GM04504 (cell line): ENCODE results near the gene EEF1AKMT3.
"Not testable (repeated sequence)": the region's sequence is repeated elsewhere in the genome, so short reads cannot be mapped to it uniquely, and the experiment has no call there.

Experiments
- DNase-seq: peaks from one replicate; pipeline ENCODE4 v3.0.0-alpha.2; 2012; ENCODE audit warnings: low read depth

EEF1AKMT3 gene

DNA sequence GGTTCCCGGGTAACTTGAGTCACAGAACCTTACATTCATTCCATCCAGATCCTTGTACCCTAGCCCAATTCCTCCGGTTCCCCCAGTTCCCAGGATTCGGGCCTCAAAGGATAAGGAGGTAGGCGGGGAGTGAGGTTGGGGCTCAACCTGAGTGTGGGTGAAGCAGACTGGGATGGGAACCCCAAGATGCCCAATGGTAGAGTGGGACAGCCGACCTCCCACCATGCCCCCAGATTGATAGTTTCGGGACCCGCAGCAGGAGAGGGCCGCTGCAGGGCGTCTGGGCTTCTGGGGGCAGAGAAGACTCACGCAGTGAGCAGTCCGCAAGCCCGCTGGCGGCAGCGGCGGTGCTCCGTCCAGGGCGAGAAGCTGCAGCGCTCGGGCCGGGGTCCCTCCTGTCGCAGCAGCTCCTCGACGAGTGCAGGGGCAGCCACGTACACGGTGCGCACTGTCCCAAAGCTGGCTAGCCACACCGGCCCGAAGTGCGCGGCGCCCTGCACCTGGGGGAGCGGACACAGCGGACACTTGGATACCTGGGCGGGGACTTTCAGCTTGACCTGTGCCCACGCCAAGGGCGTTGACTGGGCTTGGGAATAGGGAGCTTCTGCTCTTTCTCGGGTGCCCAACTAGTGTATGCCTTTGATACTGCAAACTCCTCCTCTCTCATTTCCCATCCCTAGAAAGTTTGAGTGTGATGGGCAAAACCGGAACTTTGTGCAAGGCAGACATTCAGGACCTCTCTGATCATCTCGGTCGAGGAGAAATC is 6.5 kb upstream of the EEF1AKMT3 start:
- DNase-seq: no peak

DNA sequence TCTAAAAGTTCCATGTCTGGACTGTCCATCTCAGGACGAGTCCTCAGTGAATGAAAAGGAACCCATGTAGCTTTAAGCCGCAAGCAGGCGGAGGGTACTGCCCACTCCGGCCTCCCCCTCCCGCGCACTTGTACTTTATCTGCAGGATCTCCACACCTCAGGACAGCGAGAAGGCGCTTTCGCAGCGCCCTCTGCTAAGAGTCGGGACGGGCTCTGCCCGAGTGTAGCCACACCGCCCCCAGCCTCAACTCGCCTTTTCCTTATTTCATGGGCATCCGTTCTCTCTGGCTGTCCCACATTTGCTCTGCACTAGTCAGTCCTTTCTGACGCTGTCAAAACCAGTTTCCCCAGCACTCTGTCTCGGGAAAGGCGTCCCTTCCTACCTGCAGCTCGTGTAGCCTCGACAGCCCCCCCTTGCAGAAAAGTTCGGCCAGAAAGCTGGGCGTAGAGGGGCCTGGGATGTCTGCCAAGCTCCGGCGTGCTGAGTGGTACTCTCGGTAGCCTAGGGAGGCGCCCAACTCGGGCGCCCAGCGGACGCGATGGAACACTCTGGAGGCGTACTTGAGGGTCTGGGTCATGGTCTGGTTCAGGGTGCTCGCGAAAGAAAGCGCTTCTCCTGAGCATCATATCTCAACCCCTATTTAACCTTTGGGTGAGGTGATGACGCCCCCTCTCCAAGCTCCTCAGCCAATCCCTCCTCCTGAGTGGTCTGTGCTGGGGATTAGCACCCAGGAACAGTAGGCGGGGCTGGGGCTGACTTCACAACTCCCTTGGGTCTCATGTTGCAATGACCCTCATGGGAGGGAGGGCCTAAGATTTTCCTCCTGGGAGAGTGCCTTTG is 5.7 kb upstream of the EEF1AKMT3 start, which contains the start of gene CYP27B1:
TSS of gene CYP27B1 (minus strand) at position 615 of the 841 bp plus-strand sequence. CDS start at position 578, 37 bp downstream.
- DNase-seq: no peak

GRCh38 chr12:57767305-57767698 is 5.1 kb upstream of the EEF1AKMT3 start:
- no peak for DNase-seq

GRCh38 chr12:57767876-57768275 is 4.5 kb upstream of the EEF1AKMT3 start:
- DNase-seq: no peak

DNA sequence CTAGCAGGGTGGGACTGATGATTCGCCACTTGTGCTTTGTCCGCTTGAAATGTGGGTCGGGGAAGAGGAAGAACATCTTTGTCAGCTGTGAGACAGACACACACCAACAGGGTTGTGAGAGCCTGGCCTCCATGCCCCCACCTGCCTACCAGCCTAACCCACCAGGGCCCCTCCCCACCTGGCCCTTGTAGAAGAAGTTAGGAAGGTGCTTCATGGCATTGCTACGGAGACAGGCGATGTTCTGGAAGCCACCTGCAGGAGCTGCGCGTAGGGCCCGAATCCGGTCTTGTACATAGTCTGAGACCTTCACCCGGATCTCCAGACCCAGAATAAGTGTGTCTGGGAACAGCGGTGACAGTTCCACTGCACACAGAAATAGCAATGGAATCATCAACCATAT is 2.8 kb upstream of the EEF1AKMT3 start:
- no peak for DNase-seq

DNA sequence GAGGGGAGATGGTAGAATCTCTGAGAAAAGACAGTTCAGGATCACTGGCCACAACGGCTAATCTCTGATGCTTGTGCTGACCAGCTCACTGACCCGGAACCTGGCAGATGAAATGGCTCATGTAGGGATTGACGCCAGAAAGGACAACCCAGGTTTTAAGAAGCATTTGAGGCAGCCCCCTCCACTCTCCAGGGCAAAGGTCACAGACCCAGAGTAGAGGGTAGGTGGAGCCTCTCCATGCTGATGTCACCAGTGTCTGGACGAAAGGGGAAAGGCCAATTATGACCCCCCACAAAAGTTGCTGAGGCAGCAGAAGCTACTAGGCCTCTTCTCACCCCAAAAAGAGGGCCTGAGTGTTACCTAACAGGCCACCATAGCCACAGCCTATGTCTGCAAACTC is 1.7 kb upstream of the EEF1AKMT3 start:
- DNase-seq: no peak

GRCh38 chr12:57771236-57771872 is 1.1 kb upstream of the EEF1AKMT3 start:
- DNase-seq: peak; percentile 76

- DNase-seq: peak; percentile 94
Observed at GRCh38 chr12:57771873-57772428, 463 bp upstream of the EEF1AKMT3 start, which contains the start of gene METTL1. Gene METTL1, minus strand, starts transcription at chr12:57772105. Its CDS starts 22 bp downstream, at chr12:57772083.

GRCh38 chr12:57774634-57775033 is 2.2 kb downstream of the EEF1AKMT3 start:
- not testable (repeated sequence) for DNase-seq

- no peak for DNase-seq
Observed at GRCh38 chr12:57775044-57775443, 2.6 kb downstream of the EEF1AKMT3 start.

DNA sequence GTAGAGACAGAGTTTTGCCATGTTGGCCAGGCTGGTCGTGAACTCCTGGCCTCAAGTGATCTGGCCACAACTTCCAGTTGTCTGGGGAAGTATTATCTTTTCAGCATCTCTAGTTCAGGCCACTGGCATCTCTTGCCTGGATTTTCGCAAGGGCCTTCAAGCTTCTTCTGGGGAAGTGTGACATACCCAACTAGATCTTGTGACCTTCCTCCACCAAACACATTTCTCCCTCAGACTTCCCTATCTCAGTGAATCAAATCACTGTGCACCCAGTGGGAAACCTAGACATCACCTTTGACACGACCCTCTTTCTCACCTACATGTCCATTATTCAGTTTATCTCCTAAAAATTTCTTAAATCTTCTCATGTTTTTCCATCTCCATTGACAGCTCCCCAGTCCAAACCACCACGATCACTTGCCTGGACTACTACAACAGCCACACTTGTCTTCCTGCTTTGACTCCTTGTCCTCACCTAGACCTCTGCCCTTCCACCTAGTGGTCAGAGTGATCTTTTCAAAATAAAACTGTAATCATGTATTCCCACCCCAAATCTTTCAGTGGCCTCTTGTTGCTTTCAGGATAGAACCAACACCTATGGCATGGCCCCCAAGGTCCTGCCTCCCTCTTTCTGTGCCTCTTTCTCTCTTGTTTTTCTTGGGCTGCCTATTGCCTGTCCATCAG is 3.3 kb downstream of the EEF1AKMT3 start:
- no peak for DNase-seq

- DNase-seq: no peak
Observed at GRCh38 chr12:57776247-57776587, 3.8 kb downstream of the EEF1AKMT3 start.

- DNase-seq: no peak
Observed at GRCh38 chr12:57777367-57777766, 5.0 kb downstream of the EEF1AKMT3 start.

DNA sequence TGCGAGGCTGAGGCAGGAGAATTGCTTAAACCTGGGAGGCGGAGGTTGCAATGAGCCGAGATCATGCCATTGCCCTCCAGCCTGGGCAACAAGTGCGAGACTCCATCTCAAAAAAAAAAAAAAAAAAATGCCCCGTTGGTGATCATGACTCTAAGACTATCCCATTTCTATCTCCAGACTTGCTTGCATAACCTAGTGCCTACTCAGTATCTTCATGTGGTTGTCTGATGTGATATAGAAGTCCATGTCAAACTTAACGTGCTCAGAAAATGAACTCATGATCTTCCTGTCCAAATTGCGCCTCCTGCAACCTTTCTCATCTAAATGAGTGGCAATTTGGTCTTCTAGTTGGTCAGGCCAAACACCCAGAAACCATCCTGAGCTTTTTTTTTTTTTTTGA is 5.5 kb downstream of the EEF1AKMT3 start:
- no peak for DNase-seq

GRCh38 chr12:57779736-57780135 is 7.3 kb downstream of the EEF1AKMT3 start:
- no peak for DNase-seq

DNA sequence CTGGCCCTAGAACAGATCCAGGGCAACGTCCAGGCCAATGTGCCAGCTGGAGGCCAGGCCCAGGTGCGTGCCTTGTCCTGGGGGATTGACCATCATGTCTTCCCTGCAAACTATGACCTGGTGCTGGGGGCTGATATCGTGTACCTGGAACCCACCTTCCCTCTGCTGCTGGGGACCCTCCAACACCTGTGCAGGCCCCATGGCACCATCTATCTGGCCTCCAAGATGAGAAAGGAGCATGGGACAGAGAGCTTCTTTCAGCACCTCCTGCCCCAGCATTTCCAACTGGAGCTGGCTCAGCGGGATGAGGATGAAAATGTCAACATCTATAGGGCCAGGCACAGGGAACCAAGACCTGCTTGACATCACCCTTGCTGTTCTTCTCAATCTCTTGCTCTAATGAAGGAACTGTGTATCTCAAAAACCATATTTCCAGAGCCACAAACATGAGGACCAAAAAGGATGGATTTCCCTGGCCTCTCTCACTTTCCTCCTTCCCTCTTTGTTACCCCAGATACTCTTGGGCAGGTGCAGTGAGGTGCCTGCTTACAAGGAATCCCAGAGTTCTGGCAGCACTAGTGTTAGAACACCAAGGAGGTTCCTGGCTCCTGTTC is 8.0 kb downstream of the EEF1AKMT3 start:
- DNase-seq: no peak

- no peak for DNase-seq
Observed at GRCh38 chr12:57781244-57781643, 8.8 kb downstream of the EEF1AKMT3 start.

- no peak for DNase-seq
Observed at GRCh38 chr12:57781801-57782200, 9.4 kb downstream of the EEF1AKMT3 start.

DNA sequence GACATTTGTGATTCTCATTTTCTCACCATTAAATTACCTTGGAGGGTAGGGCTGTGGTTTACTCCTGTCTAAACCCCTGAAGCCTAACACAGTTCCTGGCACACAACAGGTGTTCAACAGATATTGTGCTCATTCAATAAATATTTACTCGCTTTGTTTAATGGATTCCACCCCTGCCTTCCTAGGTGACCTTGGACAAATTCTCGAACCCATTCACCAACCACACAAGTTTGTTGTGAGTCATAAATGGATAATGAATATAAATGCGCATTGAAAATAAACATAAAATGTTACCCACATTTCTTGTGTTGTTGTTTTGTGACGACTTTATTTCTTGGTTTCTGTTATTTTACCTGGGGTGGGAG is 9.8 kb downstream of the EEF1AKMT3 start:
- DNase-seq: no peak

DNA sequence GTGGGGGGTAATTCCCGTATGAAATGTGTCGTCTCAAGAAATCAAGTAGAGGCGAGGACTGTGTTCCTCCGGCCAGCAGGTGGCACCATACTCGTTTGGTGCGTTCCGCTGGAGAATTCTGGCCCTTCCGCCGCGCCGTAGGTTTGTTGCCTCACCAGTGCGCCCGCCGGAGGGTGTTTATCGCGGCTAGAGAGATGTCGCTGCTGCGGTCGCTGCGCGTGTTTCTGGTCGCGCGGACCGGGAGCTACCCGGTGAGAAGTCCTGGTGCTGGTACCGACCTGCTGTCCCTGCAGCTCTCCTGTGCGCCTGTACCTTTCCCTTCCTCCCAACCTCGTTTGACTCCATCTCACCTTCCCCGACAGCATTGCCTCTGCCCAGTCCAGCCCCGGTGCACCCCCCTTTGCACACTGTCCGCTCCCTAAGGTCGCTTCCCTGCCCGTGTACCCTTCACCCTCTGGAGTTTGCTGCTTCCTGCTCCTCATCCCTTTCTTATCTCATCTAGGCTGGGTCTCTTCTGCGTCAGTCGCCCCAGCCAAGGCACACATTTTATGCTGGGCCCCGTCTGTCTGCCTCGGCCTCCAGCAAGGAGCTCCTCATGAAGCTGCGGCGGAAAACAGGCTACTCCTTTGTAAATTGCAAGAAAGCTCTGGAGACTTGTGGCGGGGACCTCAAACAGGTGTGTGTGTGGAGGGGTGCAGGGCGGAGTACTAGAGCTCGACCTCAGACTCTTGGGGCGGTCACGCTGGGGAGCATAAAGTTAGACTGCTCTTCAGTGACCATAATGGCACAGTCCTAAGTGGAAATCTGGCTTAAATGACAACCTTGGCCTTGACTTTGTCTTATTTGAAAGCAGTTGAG is 10.4 kb downstream of the EEF1AKMT3 start, which contains the start of gene TSFM:
TSS of gene TSFM (plus strand) at position 180 of the 858 bp plus-strand sequence. CDS start at position 195, 15 bp downstream.
- peak; percentile 89 for DNase-seq
